IMR-90 (cell line): ENCODE data around the gene GIPC3. TPM values are rescaled to one million over a fixed set of nuclear protein-coding genes. Genes with fewer than 3 reads are reported as not detected.

Experiments used
- ATAC-seq: fragments of 200-7000 bp; cut with Tn5 transposase; 2 replicates; pipeline ENCODE4 v1.9.1; 2020; ENCODE audit warnings: low read depth, mild to moderate bottlenecking, moderate library complexity
- BruUV-seq: library from RNA; stranded (reverse); fragments of 400-500 nt; replicated peaks from 2 replicates; lab custom pipeline; 2021; lab: Mats Ljungman, UMichigan
- CTCF ChIA-PET: fragments of 300-600 bp; formaldehyde crosslinking; extraction: SDS; loops from one replicate; lab custom pipeline; 2021; ENCODE audit warnings: antibody characterized with exemption; lab: Yijun Ruan, JAX
- POLR2A ChIA-PET: fragments of 300-600 bp; sonication (Branson Sonifier 250); formaldehyde crosslinking; loops from one replicate; lab custom pipeline; 2022; ENCODE audit warnings: antibody characterized with exemption; ENCODE audit not compliant: unreplicated experiment; lab: Charles Lee
- DNase-seq: peaks from one replicate; pipeline ENCODE4 v3.0.0; 2013
- H2AFZ ChIP-seq: replicated peaks from 2 replicates; pipeline ENCODE3; 2013; ENCODE audit warnings: low read length, mild to moderate bottlenecking; ENCODE audit not compliant: poor library complexity
- H2AK5ac ChIP-seq: 2 replicates; pipeline ENCODE4 v1.6.1; 2013; ENCODE audit warnings: low read depth, low read length, inconsistent platforms
- H2AK9ac ChIP-seq: replicated peaks from 2 replicates; pipeline ENCODE3; 2013; ENCODE audit warnings: mild to moderate bottlenecking, low read depth, low read length, moderate library complexity; ENCODE audit not compliant: poor library complexity
- H2BK120ac ChIP-seq: 2 replicates; pipeline ENCODE4 v1.6.1; 2013; ENCODE audit warnings: low read depth, low read length, inconsistent platforms
- H2BK15ac ChIP-seq: 3 replicates; pipeline ENCODE4 v1.6.1; 2013; ENCODE audit warnings: low read depth, low read length, inconsistent platforms
- H2BK20ac ChIP-seq: 2 replicates; pipeline ENCODE4 v1.6.1; 2013; ENCODE audit warnings: low read depth, mild to moderate bottlenecking, inconsistent platforms, low read length, moderate library complexity
- H2BK5ac ChIP-seq: 2 replicates; pipeline ENCODE4 v1.6.1; 2013; ENCODE audit warnings: mild to moderate bottlenecking, low read depth, low read length, inconsistent platforms; ENCODE audit not compliant: poor library complexity, severe bottlenecking
- H3K14ac ChIP-seq: replicated peaks from 2 replicates; pipeline ENCODE4 v1.6.1; 2013; ENCODE audit warnings: low read depth, low read length, inconsistent platforms
- H3K18ac ChIP-seq: 2 replicates; pipeline ENCODE4 v1.6.1; 2013; ENCODE audit warnings: low read depth, low read length, control low read depth
- H3K23ac ChIP-seq: 2 replicates; pipeline ENCODE4 v1.6.1; 2013; ENCODE audit warnings: low read depth, low read length, inconsistent platforms
- H3K27ac ChIP-seq: 2 replicates; pipeline ENCODE4 v1.5.1; 2013; ENCODE audit warnings: mild to moderate bottlenecking, control low read depth, low read length; ENCODE audit not compliant: insufficient read depth
- H3K27me3 ChIP-seq: 2 replicates; pipeline ENCODE4 v1.6.1; 2013; ENCODE audit warnings: low read length; ENCODE audit not compliant: control insufficient read depth, insufficient read depth
- H3K36me3 ChIP-seq: 2 replicates; pipeline ENCODE4 v1.6.1; 2013; ENCODE audit warnings: low read length, mixed read lengths; ENCODE audit not compliant: control insufficient read depth, insufficient read depth
- H3K4ac ChIP-seq: 2 replicates; pipeline ENCODE4 v1.6.1; 2013; ENCODE audit warnings: low read depth, low read length, inconsistent platforms
- H3K4me1 ChIP-seq: 2 replicates; pipeline ENCODE4 v1.6.1; 2013; ENCODE audit warnings: low read length, mixed read lengths; ENCODE audit not compliant: control insufficient read depth, insufficient read depth
- H3K4me2 ChIP-seq: 2 replicates; pipeline ENCODE4 v1.6.1; 2013; ENCODE audit warnings: low read depth, mild to moderate bottlenecking, control low read depth, low read length, moderate library complexity
- H3K4me3 ChIP-seq: 2 replicates; pipeline ENCODE4 v1.5.1; 2013; ENCODE audit warnings: low read depth, mild to moderate bottlenecking, control low read depth, low read length, moderate library complexity; ENCODE audit not compliant: insufficient read depth
- H3K56ac ChIP-seq: 2 replicates; pipeline ENCODE4 v1.6.1; 2013; ENCODE audit warnings: low read length, inconsistent platforms; ENCODE audit not compliant: insufficient read depth; ENCODE audit errors: extremely low read depth
- H3K79me1 ChIP-seq, 2 experiments: 2 replicates each; pipeline ENCODE4 v1.6.1; 2013; ENCODE audit warnings: low read length in 2 of 2, inconsistent platforms in 1 of 2, low read depth in 1 of 2
- H3K9ac ChIP-seq: 2 replicates; pipeline ENCODE4 v1.6.1; 2013; ENCODE audit warnings: low read depth, low read length, control low read depth
- H3K9me1 ChIP-seq: 2 replicates; pipeline ENCODE4 v1.6.1; 2013; ENCODE audit warnings: low read length, inconsistent platforms; ENCODE audit not compliant: insufficient read depth
- H3K9me3 ChIP-seq: 2 replicates; pipeline ENCODE4 v1.6.1; 2013; ENCODE audit warnings: low read length; ENCODE audit not compliant: control insufficient read depth, insufficient read depth
- H4K20me1 ChIP-seq: 2 replicates; pipeline ENCODE4 v1.6.1; 2013; ENCODE audit warnings: low read length, inconsistent platforms; ENCODE audit not compliant: insufficient read depth
- H4K5ac ChIP-seq: 2 replicates; pipeline ENCODE4 v1.6.1; 2013; ENCODE audit warnings: mild to moderate bottlenecking, low read depth, low read length, control low read depth
- H4K8ac ChIP-seq, 2 experiments: 2 replicates each; pipeline ENCODE4 v1.6.1; 2013; ENCODE audit warnings: low read depth in 2 of 2, low read length in 2 of 2, control low read depth in 1 of 2, inconsistent platforms in 1 of 2
- H4K91ac ChIP-seq: 2 replicates; pipeline ENCODE4 v1.6.1; 2013; ENCODE audit warnings: low read depth, low read length, inconsistent platforms; ENCODE audit not compliant: insufficient read depth
- CEBPB ChIP-seq: IDR thresholded peaks from 2 replicates; pipeline ENCODE4 v1.6.1; 2012; ENCODE audit warnings: low read depth, low read length, improper control_type of control experiment
- FOS ChIP-seq: fragments of 150-350 bp; IDR thresholded peaks from 2 replicates; pipeline ENCODE4 v1.6.1; 2016; ENCODE audit warnings: low read depth, low read length
- MAZ ChIP-seq: IDR thresholded peaks from 2 replicates; pipeline ENCODE4 v1.6.1; 2012; ENCODE audit warnings: low read depth, mild to moderate bottlenecking, low read length, improper control_type of control experiment, moderate library complexity, borderline replicate concordance
- RAD21 ChIP-seq: IDR thresholded peaks from 2 replicates; pipeline ENCODE4 v1.6.1; 2012; ENCODE audit warnings: low read length, improper control_type of control experiment
- WGBS, 2 experiments: methylation state at CpG; one replicate each; pipeline versions ENCODE4 v1.1.5 to v1.1.7; 2013; ENCODE audit warnings: missing lambda C conversion rate in 2 of 2; ENCODE audit not compliant: insufficient read length in 1 of 2; ENCODE audit errors: extremely low coverage in 2 of 2; 5-methylcytosine and 5-hydroxymethylcytosine counted together
- dilution Hi-C: fragments of 300-500 bp; cut with HindIII; formaldehyde crosslinking; loops from one replicate; pipeline ENCODE4 v1.14.3; 2018; ENCODE audit warnings: low sequenced_read_pairs; ENCODE audit not compliant: unreplicated experiment
- in situ Hi-C: fragments of 300-500 bp; cut with MboI; formaldehyde crosslinking; loops from 3 replicates; pipeline ENCODE4 v1.14.3; 2019; ENCODE audit warnings: low sequenced_read_pairs, inconsistent platforms, mixed read lengths
- intact Hi-C: fragments of 100-400 bp; cut with micrococcal nuclease; formaldehyde crosslinking; loops from 2 replicates; pipeline ENCODE4 v1.10.0; 2022
- polyA plus RNA-seq, 3 experiments: library from polyadenylated mRNA; depleted of rRNA; stranded (reverse); fragments of >200 nt; gene quantifications; 2 replicates each; pipeline ENCODE4 v1.2.3, GENCODE V29; 2012; ENCODE audit warnings: low replicate concordance in 1 of 3
- total RNA-seq: library from RNA; depleted of rRNA; stranded (reverse); fragments of >200 nt; gene quantifications from 2 replicates; pipeline ENCODE4 v1.2.3, GENCODE V29; 2012

The GIPC3 gene
- total and polyA plus RNA-seq, 2 of the 4 experiments (the other 2 are of a cell fraction), result under 0.01 to 0.36 TPM

DNA sequence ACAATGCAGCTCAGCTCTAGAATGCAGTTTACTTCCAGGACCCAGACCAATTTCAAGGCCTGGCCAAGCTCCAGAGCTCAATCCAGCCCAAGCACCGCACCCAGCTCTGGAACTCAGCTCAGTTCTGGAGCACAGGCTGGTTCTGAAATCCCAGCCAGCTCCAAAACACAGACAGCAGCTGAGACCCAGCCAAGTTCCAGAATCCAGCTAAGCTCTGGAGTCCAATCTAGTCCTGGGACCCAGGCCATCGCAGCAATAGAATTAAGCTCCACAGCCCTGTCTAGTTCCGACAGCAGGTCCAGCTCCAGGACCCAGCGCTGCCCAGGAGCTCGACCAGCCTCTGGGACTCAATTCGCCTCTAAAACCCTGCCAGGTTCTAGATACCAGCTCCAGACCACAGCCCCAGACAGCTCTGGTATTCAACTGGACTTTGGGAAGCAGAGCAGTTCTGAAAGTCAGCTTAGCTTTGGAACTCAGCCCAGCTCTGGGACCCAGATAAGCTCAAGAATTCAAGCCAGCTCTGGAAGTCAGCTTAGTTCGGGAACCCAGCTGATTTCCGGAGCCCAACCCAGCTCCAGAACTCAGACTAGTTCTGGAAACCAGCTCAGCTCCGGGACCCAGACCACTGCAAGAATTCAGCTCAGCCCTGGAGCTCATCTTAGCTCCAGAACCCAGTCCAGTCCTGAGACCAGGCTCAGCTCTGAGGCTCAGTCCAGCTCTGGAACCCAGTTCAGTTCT lies 6.8 kb downstream of the GIPC3 start:
- Histone ChIP-seq H3K27ac (no peak overlapping the region), H2AFZ (no peak overlapping the region), H4K8ac (no peak overlapping the region), H3K79me1 (no peaks in the 10 kb centered on the region), H2BK20ac (no peak overlapping the region), H3K9me3 (no peaks in the 10 kb centered on the region; the same call in 1 of the 2 replicates), H3K14ac (no peak overlapping the region), H2AK5ac (no peak overlapping the region), H4K91ac (no peak overlapping the region), H3K56ac (no peak overlapping the region), H2BK120ac (no peak overlapping the region), H3K4me1 (no peaks in the 10 kb centered on the region), H3K4me2 (no peak overlapping the region), H4K5ac (no peak overlapping the region), H2BK5ac (no peak overlapping the region), H3K4ac (no peak overlapping the region), H3K9ac (no peak overlapping the region), H3K36me3 (no peaks in the 10 kb centered on the region), H3K27me3 (peaks cover 2% of the 10 kb centered on the region; the same call in 1 of the 2 replicates), H3K23ac (no peak overlapping the region), H2BK15ac (no peak overlapping the region), H3K18ac (no peak overlapping the region), H2AK9ac (no peak overlapping the region), H3K4me3 (no peak overlapping the region), H3K9me1 (no peaks in the 10 kb centered on the region), H4K20me1 (no peaks in the 10 kb centered on the region)
- ATAC-seq (no peak), DNase-seq (no peak)
- intact Hi-C loops, result no loop called here
- ChIA-PET CTCF (interaction anchor here (0.9 kb wide), 1 partner anchor 7 kb away, joined by 5 read pairs; no protein-coding TSS in a partner anchor), POLR2A (no interaction called here)
- dilution Hi-C loops, result no loop called here
- 76% methylated on average over 8 of the region's 9 CpGs; no CpG with 5 or more reads in 1 of the 2 experiments for WGBS, 2 experiments
- no TSS peak for BruUV-seq
- TF ChIP-seq MAZ (no peak), RAD21 (no peak), CEBPB (no peak), FOS (no peak)
- in situ Hi-C loops, result no loop called here
